ENCODE results near the gene IL12RB2.

- TF ChIP-seq POLR2A (IDR thresholded peaks at IDR 0.05): no peak
- TF ChIP-seq, protein P1, sequence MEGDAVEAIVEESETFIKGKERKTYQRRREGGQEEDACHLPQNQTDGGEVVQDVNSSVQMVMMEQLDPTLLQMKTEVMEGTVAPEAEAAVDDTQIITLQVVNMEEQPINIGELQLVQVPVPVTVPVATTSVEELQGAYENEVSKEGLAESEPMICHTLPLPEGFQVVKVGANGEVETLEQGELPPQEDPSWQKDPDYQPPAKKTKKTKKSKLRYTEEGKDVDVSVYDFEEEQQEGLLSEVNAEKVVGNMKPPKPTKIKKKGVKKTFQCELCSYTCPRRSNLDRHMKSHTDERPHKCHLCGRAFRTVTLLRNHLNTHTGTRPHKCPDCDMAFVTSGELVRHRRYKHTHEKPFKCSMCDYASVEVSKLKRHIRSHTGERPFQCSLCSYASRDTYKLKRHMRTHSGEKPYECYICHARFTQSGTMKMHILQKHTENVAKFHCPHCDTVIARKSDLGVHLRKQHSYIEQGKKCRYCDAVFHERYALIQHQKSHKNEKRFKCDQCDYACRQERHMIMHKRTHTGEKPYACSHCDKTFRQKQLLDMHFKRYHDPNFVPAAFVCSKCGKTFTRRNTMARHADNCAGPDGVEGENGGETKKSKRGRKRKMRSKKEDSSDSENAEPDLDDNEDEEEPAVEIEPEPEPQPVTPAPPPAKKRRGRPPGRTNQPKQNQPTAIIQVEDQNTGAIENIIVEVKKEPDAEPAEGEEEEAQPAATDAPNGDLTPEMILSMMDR (IDR thresholded peaks at IDR 0.05): no peak
These were observed 7.0 kb downstream of the IL12RB2 start for GRCh38 chr1:67314696-67315095.
